HG03558 (cell line): ENCODE results near the gene HNRNPC.
"Not testable (repeated sequence)": the region's sequence is repeated elsewhere in the genome, so short reads cannot be mapped to it uniquely, and the experiment has no call there.

Experiments used
- ATAC-seq: cut with Tn5 transposase; IDR thresholded peaks from one replicate; pipeline ENCODE4 v1.9.1; 2021; ENCODE audit warnings: moderate number of reproducible peaks; ENCODE audit not compliant: unreplicated experiment; ENCODE audit errors: extremely low read depth

Gene HNRNPC

GRCh38 chr14:21199611-21200560 lies 69.4 kb downstream of the HNRNPC start:
- ATAC-seq: no peak

GRCh38 chr14:21197418-21198205 lies 71.6 kb downstream of the HNRNPC start:
- no peak for ATAC-seq

GRCh38 chr14:21194597-21194996 lies 74.6 kb downstream of the HNRNPC start:
- ATAC-seq: no peak

GRCh38 chr14:21192875-21193535 lies 76.2 kb downstream of the HNRNPC start:
- ATAC-seq: no peak

- ATAC-seq: no peak
Measured at GRCh38 chr14:21192447-21192822, 76.8 kb downstream of the HNRNPC start.

- ATAC-seq: peak; percentile 79
Measured at GRCh38 chr14:21191809-21192446, 77.3 kb downstream of the HNRNPC start.

- ATAC-seq: no peak
Measured at GRCh38 chr14:21191261-21191808, 77.9 kb downstream of the HNRNPC start.

- no peak for ATAC-seq
Measured at GRCh38 chr14:21185491-21185890, 83.8 kb downstream of the HNRNPC start.

- no peak for ATAC-seq
Measured at GRCh38 chr14:21184254-21184653, 85.0 kb downstream of the HNRNPC start.

- no peak for ATAC-seq
Measured at GRCh38 chr14:21182166-21182565, 87.1 kb downstream of the HNRNPC start.

- no peak for ATAC-seq
Measured at GRCh38 chr14:21171128-21171527, 98.1 kb downstream of the HNRNPC start.

GRCh38 chr14:21169573-21169972 lies 99.7 kb downstream of the HNRNPC start:
- ATAC-seq: no peak

GRCh38 chr14:21168055-21168454 lies 101.2 kb downstream of the HNRNPC start:
- ATAC-seq: no peak

GRCh38 chr14:21165670-21166069 lies 103.6 kb downstream of the HNRNPC start:
- ATAC-seq: not testable (repeated sequence)

- ATAC-seq: not testable (repeated sequence)
Measured at GRCh38 chr14:21165002-21165605, 104.1 kb downstream of the HNRNPC start.

- no peak for ATAC-seq
Measured at GRCh38 chr14:21163871-21164291, 105.4 kb downstream of the HNRNPC start.

- no peak for ATAC-seq
Measured at GRCh38 chr14:21162081-21162480, 107.2 kb downstream of the HNRNPC start.

GRCh38 chr14:21160061-21160610 lies 109.1 kb downstream of the HNRNPC start:
- no peak for ATAC-seq
